ENCODE measurements around the gene MPV17L.

DNA sequence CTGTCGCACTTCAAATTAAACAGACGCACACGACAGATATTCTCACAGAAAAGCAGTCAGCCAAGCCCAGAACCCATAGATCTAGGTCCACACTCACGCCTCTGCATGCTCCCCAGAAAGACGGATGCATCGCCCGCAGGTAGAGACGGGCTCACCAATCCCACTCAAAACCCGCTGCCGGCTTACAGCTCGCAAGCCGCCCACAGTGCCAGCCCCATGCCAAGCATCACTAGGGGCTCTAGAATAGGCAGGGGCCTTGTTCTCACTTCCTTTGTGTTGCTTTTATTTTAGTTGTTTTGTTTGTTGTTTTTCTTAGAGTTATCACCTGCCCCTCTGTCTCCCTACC is 38.5 kb downstream of the MPV17L start:
- TF ChIP-seq, protein P1, sequence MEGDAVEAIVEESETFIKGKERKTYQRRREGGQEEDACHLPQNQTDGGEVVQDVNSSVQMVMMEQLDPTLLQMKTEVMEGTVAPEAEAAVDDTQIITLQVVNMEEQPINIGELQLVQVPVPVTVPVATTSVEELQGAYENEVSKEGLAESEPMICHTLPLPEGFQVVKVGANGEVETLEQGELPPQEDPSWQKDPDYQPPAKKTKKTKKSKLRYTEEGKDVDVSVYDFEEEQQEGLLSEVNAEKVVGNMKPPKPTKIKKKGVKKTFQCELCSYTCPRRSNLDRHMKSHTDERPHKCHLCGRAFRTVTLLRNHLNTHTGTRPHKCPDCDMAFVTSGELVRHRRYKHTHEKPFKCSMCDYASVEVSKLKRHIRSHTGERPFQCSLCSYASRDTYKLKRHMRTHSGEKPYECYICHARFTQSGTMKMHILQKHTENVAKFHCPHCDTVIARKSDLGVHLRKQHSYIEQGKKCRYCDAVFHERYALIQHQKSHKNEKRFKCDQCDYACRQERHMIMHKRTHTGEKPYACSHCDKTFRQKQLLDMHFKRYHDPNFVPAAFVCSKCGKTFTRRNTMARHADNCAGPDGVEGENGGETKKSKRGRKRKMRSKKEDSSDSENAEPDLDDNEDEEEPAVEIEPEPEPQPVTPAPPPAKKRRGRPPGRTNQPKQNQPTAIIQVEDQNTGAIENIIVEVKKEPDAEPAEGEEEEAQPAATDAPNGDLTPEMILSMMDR (IDR thresholded peaks at IDR 0.05): no peak
- TF ChIP-seq POLR2AphosphoS5 (IDR thresholded peaks at IDR 0.05) (no peak), EP300 (IDR thresholded peaks at IDR 0.05) (no peak)

All from stomach (tissue), 4 donors.